Ovary (tissue), 9 donors: ENCODE data around the gene EIF4E1B. TPM values are rescaled to one million over a fixed set of nuclear protein-coding genes. Genes with fewer than 3 reads are reported as not detected.

ENCODE experiments used
- DNase-seq, 5 donors: peaks; one replicate each; pipeline ENCODE4 v3.0.0-alpha.2; 2019 to 2020
- H3K27ac ChIP-seq, 2 donors: fragments of 200-600 bp; one replicate each; pipeline versions ENCODE4 v1.5.1 to v1.8.0; 2019 to 2022
- H3K27me3 ChIP-seq: fragments of 200-600 bp; one replicate; pipeline ENCODE4 v1.8.0; 2022
- H3K36me3 ChIP-seq: fragments of 200-600 bp; sonication (generic); one replicate; pipeline ENCODE4 v1.5.1; 2019
- H3K4me1 ChIP-seq: one replicate; pipeline ENCODE4 v1.8.1; 2013; ENCODE audit warnings: mild to moderate bottlenecking, moderate library complexity; ENCODE audit not compliant: insufficient read depth
- H3K4me3 ChIP-seq: fragments of 200-600 bp; sonication (generic); one replicate; pipeline ENCODE4 v1.5.1; 2017
- H3K9me3 ChIP-seq, 2 donors: fragments of 200-600 bp in 1 of 2; sonication (generic) in 1 of 2; one replicate each; pipeline versions ENCODE4 v1.5.1 to v1.8.1; 2013 to 2019; ENCODE audit warnings: mild to moderate bottlenecking in 1 of 2, moderate library complexity in 1 of 2
- EP300 ChIP-seq: sonication (generic); formaldehyde crosslinking; IDR thresholded peaks from one replicate; pipeline ENCODE4 v1.6.1; 2017; ENCODE audit warnings: antibody characterized with exemption
- POLR2A ChIP-seq: fragments of 450-650 bp; IDR thresholded peaks from one replicate; pipeline ENCODE4 v1.6.1; 2017; ENCODE audit warnings: antibody characterized with exemption, mild to moderate bottlenecking, moderate library complexity
- WGBS, 3 donors: extraction: QIAGEN DNeasy Blood & Tissue Kit in 1 of 3; methylation state at CpG; one replicate each; pipeline versions ENCODE4 v1.1.5 to v1.1.7; 2013 to 2017; 5-methylcytosine and 5-hydroxymethylcytosine counted together
- intact Hi-C, 4 donors: fragments of 100-400 bp; cut with DNase I; formaldehyde crosslinking; loops; one replicate each; pipeline versions ENCODE4 v1.11.0 to v1.15.1; 2022 to 2023
- polyA plus RNA-seq, 2 donors: library from polyadenylated mRNA; stranded (reverse); fragments of 200-250 nt in 1 of 2; fragments of 350-450 nt in 1 of 2; fragmentation: Illumina TruSeq in 1 of 2; extraction: RNeasy Lipid Tissue Mini Kit (QIAGEN cat#74804) in 1 of 2; gene quantifications; one replicate each; pipeline ENCODE4 v1.2.3, GENCODE V29; 2013 to 2014
- total RNA-seq, 7 donors: library from RNA; depleted of rRNA in 2 of 7; stranded (reverse); fragments of >200 nt in 2 of 7; fragmentation: NEBNext Ultra II Directional in 3 of 7; extraction: Animal tissue kit (Norgen Biotek cat#: 25700) in 3 of 7; gene quantifications; one replicate each; pipeline versions ENCODE4 v1.1.0 to v1.2.4, GENCODE V29; 2016 to 2023
- TF ChIP-seq, protein P1 (sequence below), 3 donors: fragments of 450-650 bp in 2 of 3; fragments of 200-600 bp in 1 of 3; IDR thresholded peaks; one replicate each; pipeline versions ENCODE4 v1.5.1 to v1.8.0; 2016 to 2022; ENCODE audit warnings: antibody characterized with exemption in 3 of 3, mild to moderate bottlenecking in 1 of 3
- donor health status: DM: no; HTN: no; CAD: no; lungs with moderate emphysema.
- donor health status: DM: no; HTN: no; CAD: no.
- donor health status: Bipolar disorder and iron deficiency.
- donor health status: DM: yes; HTN: yes; CAD: no.
- donor health status: DM: no; HTN: no; CAD: no.
- donor health status: DM: yes; HTN: yes; CAD: no.

EIF4E1B gene
- total and polyA plus RNA-seq, 9 donors: 0.61 TPM; not detected in 8

DNA sequence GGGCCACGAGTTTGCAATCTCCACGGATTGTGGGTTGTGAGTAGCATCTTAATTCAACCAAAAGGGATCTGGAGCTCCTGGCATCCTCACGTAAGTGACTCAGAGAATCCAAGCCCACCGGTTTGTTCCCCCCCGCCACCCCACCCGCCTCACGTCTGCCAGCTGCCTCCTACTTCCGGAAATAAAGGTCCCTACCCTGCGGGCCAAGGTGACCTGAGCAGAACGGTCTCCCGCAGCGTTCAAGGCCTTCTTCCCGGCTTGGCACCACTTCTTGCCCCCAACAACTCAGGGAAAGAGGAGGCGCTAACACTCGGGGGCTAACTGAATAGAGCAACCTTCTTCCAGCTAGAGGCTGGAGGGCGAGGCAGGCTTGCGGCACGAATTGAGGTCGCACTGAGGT, 11.7 kb upstream of the EIF4E1B start:
- Histone ChIP-seq H3K4me3 (no peak overlapping the region), H3K4me1 (peaks cover 4% of the 10 kb centered on the region), H3K36me3 (no peaks in the 10 kb centered on the region), H3K27me3 (no peaks in the 10 kb centered on the region), H3K9me3 (no peaks in the 10 kb centered on the region), H3K27ac (no peak overlapping the region)
- intact Hi-C loops: no loop called here
- TF ChIP-seq EP300: no peak
- no peak for TF ChIP-seq POLR2A
- no peak for DNase-seq
- 17 to 21% (median 17%) methylated on average over 19 of the region's 19 CpGs for WGBS, 3 donors

DNA sequence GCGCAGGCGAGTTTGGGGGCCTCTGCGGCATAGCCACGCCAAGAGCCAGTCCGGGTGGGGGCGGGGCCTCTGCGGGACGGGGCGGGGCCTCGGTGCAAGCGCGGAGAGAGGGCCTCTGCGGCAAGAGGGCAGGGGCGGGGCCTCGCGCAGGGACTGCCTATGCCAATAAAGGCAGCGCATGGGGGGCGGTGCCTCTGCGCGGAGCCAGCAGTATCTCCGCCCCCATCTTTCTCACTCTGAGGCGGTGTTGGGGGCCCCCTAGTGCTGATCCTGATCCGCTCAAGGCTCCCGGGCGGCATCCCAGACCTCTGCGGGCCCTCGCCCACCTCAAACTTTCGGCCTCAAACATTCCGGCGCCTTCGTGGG, 11.3 kb upstream of the EIF4E1B start:
- peak in 2 of 5 donors; percentile 18 to 65 for DNase-seq
- Histone ChIP-seq H3K4me1 (peaks cover 4% of the 10 kb centered on the region), H3K27me3 (no peaks in the 10 kb centered on the region), H3K4me3 (no peak overlapping the region), H3K36me3 (no peaks in the 10 kb centered on the region), H3K27ac (no peak overlapping the region), H3K9me3 (no peaks in the 10 kb centered on the region)
- 2 to 4% (median 2%) methylated on average over 29 to 31 of the region's 31 CpGs for WGBS, 3 donors
- intact Hi-C loops: no loop called here
- TF ChIP-seq EP300 (no peak), POLR2A (no peak)
- TF ChIP-seq, protein P1, sequence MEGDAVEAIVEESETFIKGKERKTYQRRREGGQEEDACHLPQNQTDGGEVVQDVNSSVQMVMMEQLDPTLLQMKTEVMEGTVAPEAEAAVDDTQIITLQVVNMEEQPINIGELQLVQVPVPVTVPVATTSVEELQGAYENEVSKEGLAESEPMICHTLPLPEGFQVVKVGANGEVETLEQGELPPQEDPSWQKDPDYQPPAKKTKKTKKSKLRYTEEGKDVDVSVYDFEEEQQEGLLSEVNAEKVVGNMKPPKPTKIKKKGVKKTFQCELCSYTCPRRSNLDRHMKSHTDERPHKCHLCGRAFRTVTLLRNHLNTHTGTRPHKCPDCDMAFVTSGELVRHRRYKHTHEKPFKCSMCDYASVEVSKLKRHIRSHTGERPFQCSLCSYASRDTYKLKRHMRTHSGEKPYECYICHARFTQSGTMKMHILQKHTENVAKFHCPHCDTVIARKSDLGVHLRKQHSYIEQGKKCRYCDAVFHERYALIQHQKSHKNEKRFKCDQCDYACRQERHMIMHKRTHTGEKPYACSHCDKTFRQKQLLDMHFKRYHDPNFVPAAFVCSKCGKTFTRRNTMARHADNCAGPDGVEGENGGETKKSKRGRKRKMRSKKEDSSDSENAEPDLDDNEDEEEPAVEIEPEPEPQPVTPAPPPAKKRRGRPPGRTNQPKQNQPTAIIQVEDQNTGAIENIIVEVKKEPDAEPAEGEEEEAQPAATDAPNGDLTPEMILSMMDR (IDR thresholded peaks at IDR 0.05): no peak

DNA sequence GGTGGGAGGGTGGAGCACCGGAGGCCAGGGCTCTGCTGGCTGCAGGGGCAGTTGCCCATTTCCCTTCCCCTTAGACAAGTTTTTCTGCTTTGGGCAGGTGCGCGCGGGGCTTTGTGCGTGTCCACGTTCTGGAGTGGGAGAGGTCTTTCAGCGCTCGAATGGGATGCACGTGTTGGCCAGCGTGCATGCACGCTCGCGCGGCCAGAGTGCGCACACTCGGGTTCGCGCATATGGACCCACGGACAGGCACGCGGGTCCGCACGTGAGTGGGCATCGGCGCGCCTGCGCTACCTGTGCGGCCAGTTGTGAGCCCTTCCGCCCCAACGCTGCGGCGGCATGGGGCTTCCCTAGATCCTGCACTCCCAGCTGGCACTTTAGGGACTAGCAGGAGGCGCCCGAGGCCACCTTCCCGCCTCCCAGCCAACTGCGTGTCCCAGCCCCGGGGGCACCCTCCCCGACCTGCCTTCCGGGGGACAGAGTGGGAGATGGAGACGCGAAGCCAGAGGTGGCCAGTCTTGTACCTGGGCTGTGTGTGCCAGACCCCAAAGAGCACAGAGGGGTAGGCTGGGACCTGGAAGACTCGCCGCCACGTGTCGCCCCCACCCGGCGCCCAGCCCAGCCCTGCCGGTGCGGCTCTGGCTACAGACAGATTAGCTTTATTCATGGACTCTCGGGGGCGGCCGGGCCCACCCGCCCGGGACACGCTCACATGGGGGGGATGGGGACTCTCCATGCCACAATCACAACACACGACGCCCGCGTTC, 10.7 kb upstream of the EIF4E1B start:
- intact Hi-C loops: no loop called here
- Histone ChIP-seq H3K4me3 (no peak overlapping the region), H3K4me1 (peaks cover 4% of the 10 kb centered on the region), H3K36me3 (no peaks in the 10 kb centered on the region), H3K9me3 (no peaks in the 10 kb centered on the region), H3K27me3 (no peaks in the 10 kb centered on the region), H3K27ac (no peak overlapping the region)
- no peak for DNase-seq
- TF ChIP-seq POLR2A (no peak), EP300 (no peak)
- TF ChIP-seq, protein P1 (IDR thresholded peaks at IDR 0.05): no peak
- 7 to 16% (median 9%) methylated on average over 49 to 59 of the region's 59 CpGs for WGBS, 3 donors

DNA sequence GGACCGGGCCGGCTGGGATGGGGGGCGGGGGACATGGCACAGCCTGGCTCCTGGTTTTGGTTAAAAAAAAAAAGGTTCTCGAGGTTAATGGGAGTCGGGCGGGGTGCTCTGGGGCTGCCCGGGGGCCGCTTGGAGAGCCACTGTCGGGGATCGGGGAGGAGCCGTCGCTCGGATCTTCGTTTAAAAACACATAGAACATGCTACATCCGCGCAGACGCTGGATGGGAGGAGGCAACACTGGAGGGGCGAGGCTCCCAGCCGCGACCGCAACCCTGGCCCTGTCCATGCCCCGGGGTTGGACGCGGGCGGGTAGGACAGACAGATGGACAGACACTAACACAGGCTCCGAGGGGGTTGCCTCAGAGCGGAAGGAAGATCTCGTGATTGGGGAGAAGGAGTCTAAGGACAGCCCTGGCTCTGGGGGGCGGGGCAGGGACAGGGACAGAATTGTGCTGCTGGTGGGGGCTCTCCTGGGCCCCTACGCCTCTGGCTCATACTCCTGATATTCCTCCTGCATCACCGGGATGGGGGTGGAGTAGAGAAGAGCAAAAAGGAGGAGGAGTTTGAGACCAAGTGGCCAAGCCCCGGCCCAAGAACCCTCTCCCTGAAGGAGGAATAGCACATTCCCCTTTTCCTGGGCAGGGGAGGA, 10.0 kb upstream of the EIF4E1B start:
- Histone ChIP-seq H3K27ac (no peak overlapping the region), H3K4me1 (peaks cover 4% of the 10 kb centered on the region), H3K27me3 (no peaks in the 10 kb centered on the region), H3K9me3 (no peaks in the 10 kb centered on the region), H3K36me3 (no peaks in the 10 kb centered on the region), H3K4me3 (no peak overlapping the region)
- TF ChIP-seq EP300 (no peak), POLR2A (no peak)
- TF ChIP-seq, protein P1 (IDR thresholded peaks at IDR 0.05): no peak
- intact Hi-C loops: no loop called here
- 3 to 5% (median 3%) methylated on average over 31 to 32 of the region's 32 CpGs for WGBS, 3 donors
- no peak for DNase-seq

DNA sequence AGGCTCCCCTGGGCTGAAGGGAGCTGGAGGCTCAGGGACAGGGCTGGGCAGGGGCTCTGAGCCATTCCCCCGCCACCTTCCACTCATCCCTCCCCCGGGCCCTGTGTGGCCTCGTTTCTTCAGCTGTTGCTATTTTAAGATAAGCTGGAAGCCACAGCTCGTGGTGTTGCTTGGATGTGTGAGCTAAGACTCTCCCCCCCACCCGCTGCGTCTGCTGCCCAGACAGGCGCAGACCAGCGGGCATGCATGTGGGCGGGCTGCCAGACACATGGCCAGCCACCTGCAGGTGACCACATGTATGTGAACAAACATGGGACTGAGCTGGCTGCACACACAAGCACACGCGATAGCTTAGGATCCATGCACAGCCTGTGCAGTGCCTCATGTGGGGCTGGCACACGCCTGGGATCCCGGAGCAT, 8.8 kb upstream of the EIF4E1B start:
- Histone ChIP-seq H3K4me1 (peaks cover 4% of the 10 kb centered on the region), H3K9me3 (no peaks in the 10 kb centered on the region), H3K36me3 (no peaks in the 10 kb centered on the region), H3K4me3 (no peak overlapping the region), H3K27me3 (no peaks in the 10 kb centered on the region), H3K27ac (no peak overlapping the region)
- WGBS, 3 donors: 41 to 45% (median 44%) methylated on average over 13 of the region's 13 CpGs
- intact Hi-C loops: no loop called here
- TF ChIP-seq POLR2A (no peak), EP300 (no peak)
- TF ChIP-seq, protein P1 (IDR thresholded peaks at IDR 0.05): no peak
- DNase-seq: no peak
